GF-D8 (cell line): ENCODE results near the gene GABRG3.

Experiments
- DNase-seq: peaks from one replicate; lab custom pipeline; 2025; lab: John Stamatoyannopoulos, UW

The GABRG3 gene

DNA sequence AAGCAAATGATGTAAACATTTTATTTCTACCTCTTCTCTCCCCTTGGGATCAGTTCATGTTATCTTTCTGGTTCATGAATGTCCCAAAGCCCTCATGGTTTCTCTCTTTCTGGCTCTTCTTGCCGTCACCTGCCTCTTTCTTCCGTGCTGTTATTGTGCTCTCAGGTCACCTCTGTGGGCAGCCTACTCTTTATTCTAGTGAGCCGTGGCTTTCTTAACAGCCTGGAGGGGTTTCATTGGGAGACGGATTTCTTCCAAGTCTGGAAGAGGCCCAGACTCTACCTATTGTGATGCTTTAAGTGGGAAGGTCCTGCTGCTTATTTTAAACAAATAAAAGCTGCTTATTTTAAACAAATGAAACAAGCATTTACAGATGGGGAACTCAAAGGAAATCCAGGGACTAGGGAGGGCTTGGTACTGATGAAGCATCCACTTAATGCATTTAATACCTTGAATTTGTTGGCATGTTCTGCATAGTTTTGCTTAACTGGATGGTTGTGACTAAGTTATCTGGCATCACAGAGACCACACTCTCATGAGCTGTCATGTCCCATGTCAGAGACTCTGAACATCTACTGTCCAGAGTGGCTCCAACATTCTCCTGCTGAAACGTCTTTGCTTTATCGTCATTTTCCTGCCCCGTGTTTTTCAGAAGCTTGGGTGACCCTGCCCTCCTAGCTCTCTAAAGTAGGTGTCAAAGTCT lies 443.3 kb downstream of the GABRG3 start:
- DNase-seq, result no peak

DNA sequence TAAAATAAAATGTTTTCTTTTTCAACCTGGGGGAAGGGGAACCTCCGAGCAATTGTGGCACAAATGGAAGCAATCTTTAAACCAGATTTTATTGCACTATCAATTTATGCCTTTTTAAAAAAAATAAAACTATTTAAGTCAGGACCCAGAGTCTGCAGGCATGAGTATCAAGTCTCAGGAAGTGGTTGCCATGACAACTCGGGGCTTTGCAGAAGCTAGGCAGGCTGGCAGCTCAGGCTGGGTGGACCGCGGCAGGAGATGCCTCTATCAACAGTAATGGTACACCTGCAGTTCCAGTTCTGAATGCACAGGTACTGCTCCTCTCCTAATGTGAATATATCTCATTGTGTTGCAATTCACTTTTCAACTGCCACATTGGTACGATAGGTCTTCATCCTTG lies 447.7 kb downstream of the GABRG3 start:
- no peak for DNase-seq

DNA sequence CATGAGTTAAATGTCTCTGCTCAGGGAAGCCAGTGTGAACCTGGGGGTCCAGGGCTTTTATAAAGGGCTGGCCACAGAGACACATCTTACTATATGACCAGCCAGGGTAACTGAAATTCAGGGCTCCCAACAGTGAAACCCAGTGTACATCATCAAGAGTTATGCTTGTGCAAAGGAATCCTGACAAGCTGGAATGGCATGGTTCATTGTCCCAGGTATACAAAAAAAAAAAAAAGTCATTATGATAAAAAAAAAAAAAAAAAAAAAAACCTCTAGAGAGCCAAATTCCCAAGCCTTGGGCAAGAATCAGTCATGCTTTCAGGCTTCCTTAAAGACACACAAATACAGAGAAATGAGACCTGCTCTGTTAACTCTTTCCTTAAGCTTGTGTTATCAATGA lies 452.0 kb downstream of the GABRG3 start:
- DNase-seq, result no peak

- DNase-seq, result no peak
These were observed 455.8 kb downstream of the GABRG3 start for GRCh38 chr15:27426805-27427204.

DNA sequence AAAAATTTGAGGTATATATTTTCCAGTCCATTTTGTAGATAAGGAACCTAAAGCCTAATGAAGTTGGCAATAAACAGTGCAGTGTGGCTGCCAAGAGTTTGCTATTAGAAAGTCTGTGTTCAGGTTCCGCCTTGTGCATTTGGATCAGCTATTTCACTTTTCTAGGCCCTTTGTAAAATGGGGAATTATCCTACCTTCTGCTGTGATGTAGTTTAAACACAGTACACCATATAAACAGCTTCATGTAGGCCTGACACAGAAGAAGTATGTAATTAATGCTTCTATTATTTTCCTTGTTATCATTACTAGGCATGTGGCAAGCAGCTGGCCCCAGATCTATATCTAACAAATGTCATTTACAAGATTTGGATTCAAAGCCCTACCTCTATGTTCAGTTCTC lies 456.3 kb downstream of the GABRG3 start:
- DNase-seq, result no peak

DNA sequence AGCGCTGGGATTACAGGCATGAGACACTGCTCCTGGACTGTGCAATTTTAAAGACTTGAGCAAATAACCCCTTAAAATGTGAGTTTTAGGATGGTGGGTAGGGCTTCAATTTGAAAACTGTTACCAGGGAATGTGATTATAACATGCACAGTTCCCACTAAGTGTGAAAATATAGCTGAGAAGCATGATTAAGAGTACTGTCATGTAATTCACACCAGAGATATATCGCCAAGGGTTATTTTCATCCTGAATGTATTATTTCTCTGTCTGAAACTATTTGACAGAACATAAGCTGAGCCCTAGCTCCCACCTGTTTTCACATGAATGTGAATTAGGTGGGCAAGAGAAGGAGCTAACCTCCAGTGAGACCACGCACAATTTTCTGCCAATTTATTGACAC lies 457.2 kb downstream of the GABRG3 start:
- no peak for DNase-seq

DNA sequence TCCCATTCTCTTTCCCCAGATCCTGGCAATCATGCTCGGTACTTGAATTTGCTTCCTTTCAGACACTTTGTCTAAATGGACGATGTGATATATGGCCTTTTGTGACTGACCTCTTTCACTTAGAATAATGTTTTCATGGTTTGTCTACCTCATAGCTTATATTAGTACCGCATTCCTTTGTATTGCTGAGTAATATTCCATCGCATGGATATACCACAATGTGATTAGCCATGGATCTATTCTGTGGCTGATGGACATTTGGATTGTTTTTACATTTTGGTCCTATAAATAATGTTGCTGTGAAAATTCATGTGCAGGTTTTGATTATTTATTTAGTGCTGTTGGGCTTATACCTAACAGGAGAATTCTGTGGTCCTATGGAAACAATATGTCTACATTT lies 458.6 kb downstream of the GABRG3 start:
- DNase-seq, result no peak

DNA sequence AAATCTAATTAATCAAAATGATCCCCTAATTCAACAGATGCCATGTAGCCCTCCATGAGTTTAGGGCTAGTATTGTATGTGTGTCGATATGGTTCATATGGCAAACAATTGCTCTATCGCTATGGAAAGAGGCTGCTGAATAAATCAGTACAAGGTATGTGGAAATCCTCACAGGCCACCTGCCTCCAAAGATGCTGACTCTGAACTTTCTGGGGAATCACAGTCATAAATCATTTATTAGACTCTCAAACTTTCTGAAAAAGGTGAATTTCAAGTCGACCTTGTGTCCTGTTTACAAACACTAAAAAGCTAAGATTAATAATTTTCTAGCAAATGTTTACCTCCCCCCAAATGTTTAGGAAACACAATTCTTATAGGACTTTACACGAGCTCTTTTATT lies 462.6 kb downstream of the GABRG3 start:
- no peak for DNase-seq

DNA sequence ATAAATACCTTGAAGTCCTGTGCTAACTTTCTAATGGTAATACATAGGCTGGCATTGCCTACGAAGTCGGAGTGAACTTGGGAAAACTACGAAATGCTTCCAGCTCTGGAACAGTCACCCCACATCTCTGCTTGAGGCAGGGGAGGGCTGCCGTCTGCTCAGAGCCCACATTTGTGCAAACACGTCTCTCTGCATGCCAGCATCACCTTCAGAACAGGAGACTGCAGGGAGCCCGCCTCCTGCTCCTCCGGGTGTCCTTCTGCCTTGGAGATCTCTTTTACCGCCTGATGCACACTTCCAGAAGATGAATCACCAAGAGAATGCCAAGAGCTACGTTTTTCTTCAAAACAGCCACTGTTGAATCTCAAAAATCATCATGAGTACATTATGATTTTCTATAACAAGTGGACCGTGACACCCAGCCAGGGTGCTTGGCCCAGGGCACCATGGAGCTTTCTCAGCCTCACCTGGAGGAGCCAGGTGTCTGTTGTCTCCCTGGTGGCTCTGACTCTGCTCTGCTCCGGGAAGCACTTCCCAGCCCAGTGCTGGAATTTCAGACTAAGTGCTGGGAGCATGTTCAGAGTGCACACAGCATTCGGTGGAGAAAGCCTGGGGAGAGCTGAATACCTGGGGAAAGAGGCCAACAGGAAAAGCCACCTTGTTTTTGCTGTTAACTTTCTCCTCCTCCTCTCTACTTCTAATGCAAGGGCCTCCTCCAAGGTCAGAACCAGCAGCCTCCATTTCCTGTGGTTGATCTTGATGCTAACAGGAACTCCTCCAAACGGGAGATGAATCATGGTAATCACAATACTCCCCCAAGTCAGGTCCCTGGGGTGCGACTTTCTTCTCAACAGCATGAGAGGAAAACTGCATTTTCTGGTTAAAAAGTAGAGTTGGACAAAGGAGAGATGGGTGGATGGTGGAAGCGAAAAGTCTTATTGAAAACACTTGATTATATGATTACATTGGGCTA lies 467.7 kb downstream of the GABRG3 start:
- no peak for DNase-seq

GRCh38 chr15:27441120-27441519 lies 470.1 kb downstream of the GABRG3 start:
- DNase-seq, result no peak

DNA sequence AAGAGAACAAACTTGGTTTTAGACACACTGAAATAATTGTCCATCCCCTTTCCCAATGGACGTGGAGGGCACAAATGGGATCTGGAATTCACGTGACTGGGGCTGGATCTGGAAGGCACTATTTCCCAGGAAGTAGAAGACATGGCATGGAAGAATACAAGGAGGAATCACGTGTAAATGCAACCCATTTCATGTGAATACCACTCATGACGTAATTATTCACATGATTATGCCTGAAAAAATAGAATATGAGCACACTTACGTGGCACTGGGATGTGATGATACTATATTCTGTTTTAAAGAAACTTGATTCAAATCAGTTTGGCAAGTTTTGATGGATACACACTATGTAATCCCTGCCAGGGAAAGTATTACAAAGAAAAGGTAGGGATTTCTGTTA lies 477.3 kb downstream of the GABRG3 start:
- DNase-seq, result no peak

- DNase-seq, result no peak
These were observed 478.0 kb downstream of the GABRG3 start for GRCh38 chr15:27448986-27449385.

GRCh38 chr15:27449941-27450340 lies 479.0 kb downstream of the GABRG3 start:
- no peak for DNase-seq

GRCh38 chr15:27454281-27455075 lies 483.5 kb downstream of the GABRG3 start:
- DNase-seq, result no peak

GRCh38 chr15:27456807-27457206 lies 485.8 kb downstream of the GABRG3 start:
- DNase-seq, result no peak

- no peak for DNase-seq
These were observed 486.8 kb downstream of the GABRG3 start for GRCh38 chr15:27457766-27458165.

- DNase-seq, result no peak
These were observed 487.5 kb downstream of the GABRG3 start for GRCh38 chr15:27458345-27459084.

- no peak for DNase-seq
These were observed 488.9 kb downstream of the GABRG3 start for GRCh38 chr15:27459836-27460235.

DNA sequence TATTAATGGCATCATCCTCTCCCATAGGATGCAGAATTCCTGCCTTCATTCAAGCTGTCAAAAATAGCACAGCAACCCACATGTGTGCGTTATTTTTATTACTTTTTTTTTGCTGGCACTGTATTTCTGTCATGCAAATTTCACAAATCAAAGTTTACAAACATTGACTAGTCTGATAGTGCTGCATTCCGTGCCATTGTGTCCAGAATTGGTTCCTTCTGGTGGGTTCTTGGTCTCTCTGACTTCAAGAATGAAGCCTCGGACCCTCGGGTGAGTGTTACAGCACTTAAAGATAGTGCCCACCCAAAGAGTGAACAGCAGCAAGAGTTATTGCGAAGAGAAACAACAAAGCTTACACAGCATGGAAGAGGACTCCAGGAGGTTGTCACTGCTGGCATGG lies 490.2 kb downstream of the GABRG3 start:
- DNase-seq, result no peak

DNA sequence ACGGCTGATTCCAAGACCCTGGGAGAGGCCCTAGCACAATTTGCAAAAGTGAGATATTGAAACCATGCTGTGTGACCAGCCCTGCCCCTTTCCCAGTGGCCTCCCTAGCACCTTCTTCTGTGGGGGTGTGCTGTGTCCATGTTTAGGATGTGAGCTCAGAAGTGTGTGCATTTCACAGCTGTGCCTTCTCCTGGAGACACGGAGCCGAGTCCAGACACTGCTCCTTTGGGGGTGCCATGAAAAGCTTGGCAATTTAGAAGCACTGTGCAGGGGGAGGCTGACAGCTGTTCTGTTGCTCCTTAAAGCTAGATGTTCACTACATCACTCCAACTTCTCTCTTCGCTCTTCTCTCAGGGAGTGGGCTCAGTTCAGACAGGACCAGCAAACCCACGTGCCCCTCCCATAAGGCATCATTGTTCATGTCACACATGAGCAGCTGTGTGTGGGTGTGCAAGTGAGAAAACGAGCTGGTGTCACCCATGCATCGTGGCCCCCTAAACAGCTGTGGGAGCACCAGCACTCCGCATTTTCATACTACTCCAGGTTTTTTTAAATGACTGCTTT lies 492.6 kb downstream of the GABRG3 start:
- DNase-seq, result no peak

- no peak for DNase-seq
These were observed 494.1 kb downstream of the GABRG3 start for GRCh38 chr15:27464941-27465612.
